ENCODE results near the gene DUSP19.

The DUSP19 gene

DNA sequence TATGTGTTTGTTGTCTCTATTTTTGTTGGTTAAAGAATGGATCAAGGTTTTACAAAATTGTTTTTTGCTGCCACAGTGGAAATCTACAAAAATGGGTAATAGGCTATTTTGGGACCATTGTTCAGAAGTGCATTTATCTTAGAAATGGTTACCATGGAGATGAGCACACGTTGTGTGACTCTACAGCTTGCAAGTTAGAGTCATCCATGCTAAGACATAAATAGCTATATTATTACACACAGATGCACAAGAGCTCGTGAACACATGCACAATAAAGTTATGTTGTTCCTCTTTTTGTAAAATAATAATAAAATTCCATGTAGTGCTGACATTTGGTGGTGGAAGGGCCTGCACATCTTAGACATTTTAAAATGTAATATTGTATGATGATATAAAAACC lies 15.5 kb upstream of the DUSP19 start:
- DNase-seq (ENCODE audit: low read depth in 2 of 2): no peak

DNA sequence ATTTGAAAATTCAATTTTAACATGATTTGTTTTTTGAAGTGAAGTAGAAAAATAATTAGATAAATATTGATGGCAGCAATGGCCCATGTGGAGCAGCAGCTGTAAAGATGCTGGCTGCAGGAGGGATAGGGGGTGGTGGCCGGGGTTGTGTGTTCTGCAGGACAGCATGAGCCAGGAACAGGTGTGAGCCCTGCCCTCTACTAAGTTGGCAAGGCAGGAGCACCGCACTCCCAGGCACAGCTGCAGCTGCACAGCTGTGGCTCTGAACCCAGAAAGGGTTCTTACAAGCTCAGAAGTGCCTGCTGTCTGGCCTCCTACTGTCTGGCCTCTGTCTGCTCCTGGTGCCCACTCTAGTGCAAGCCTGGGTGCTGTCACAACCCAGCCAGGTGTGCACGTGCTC lies 10.0 kb upstream of the DUSP19 start:
- DNase-seq (ENCODE audit: low read depth in 2 of 2): no peak

DNA sequence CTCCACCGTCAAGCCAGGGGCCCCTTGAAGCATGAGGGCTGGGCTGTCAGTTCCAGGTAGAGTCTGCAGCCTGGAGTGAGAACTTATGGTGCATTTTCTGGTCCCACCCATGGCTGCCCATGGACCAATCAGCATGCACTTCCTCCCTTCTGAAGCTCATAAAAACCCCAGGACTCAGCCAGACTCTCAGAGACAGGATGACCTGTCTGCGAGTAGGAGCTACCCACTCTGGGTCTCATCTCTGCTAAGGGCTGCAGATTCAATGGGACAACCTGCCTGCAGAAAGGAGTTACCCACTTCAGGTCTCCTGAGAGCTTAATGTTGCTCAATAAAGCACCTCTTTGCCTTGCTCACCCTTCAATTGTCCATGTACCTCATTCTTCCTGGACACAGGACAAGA lies 9.4 kb upstream of the DUSP19 start:
- DNase-seq (ENCODE audit: low read depth in 2 of 2): no peak

DNA sequence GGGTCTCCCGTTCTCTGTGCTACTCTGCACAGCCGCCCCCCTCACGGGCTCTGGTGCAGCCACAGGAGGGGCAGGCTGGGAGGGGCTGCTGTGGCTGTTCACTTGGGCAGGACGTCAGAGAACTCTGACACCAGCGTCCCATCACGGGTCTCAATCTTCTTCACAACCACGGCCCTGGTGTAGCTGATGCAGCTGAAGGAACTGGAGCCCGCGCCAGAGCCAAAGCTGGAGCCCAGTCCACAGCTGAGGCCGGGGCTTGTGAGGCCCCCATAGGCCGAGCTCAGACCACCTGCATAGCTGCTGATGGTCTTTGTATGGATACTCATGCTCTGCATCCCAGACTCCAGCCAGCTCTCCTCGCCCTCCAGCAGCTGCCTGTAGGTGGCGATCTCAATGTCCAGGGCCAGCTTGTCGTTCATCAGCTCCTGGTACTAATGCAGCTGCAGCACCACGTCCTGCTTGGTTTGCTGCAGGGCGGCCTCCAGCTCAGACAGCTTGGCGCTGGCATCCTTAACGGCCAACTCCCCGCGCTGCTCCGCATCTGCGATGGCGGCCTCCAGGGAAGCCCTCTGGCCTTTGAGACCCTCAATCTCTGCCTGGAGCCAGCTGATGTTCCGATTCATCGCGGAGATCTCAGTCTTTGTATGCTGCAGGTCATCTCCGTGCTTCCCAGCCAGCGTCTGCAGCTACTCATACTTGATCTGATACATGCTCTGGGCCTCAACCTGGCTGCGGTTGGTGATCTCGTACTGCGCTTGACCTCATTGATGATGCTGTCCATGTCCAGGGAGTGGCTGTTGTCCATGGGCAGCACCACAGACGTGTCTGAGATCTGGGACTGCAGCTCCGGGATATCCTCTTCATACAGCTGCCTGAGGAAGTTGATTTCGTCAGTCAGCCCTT lies 7.4 kb upstream of the DUSP19 start:
- DNase-seq (ENCODE audit: low read depth in 2 of 2): no peak

DNA sequence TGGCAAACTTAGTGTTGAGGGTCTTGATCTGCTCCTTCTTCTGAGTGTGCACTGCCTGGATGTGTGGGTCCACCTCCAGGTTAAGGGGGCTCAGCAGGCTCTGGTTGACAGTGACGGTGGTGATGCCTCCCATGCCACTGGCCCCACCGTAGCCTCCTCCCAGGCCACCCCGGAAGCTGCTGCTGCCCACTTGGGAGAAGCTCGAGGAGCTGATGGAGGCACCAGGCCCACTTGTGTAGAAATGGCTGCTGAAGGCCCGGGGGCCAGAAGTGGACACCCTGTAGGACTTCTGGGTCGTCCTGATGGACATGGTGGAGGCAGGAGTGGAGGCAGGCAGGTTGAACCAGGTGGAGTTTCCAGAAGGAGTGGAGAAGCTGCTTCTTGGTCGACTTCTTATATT lies 6.4 kb upstream of the DUSP19 start:
- no peak for DNase-seq (ENCODE audit: low read depth in 2 of 2)

DNA sequence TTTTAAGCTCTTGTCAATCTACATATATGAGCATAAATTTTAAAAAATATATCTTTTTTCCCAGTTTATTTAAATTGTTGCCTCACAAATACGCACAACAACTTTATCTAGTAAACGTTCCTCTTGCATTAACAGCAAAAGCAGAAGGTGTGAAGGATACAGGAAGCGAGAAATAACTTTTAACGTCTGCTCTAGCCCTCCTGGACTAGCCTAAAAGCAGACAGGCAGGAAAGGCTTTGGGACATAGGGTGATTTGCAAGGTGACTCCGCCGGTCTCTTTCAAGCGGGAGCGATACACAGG lies 434 bp upstream of the DUSP19 start:
- DNase-seq (ENCODE audit: low read depth in 2 of 2): no peak

DNA sequence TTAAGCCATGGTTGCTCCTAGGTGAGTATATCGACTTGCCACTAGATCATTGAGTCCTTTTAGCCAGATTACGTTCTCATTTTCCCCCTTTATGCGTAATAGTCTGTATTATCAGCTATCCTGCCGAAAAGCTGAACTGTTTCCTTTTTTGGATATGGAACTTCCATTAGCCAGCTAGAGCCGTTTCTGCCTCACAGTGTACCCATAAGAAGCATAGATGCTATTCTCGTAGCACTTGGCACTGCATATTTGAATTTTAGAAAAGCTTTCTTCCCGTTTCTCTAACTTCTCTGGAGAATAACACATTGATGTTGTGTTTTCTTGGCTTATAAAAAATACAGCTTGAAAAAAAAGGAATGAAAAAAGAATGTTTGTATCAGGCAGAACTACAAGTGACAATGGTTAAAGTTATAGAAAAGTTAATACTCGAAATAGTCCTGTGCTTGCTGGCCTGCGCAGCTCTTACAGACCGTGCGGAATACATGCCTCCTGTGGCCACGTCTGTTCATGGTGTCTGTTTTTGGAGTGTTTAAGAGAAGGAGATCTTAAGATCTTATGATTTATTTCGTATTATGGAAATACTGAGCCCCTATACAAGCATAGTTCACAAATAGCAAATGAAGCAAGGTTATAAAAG lies 710 bp downstream of the DUSP19 start:
- DNase-seq (ENCODE audit: low read depth in 2 of 2): no peak

DNA sequence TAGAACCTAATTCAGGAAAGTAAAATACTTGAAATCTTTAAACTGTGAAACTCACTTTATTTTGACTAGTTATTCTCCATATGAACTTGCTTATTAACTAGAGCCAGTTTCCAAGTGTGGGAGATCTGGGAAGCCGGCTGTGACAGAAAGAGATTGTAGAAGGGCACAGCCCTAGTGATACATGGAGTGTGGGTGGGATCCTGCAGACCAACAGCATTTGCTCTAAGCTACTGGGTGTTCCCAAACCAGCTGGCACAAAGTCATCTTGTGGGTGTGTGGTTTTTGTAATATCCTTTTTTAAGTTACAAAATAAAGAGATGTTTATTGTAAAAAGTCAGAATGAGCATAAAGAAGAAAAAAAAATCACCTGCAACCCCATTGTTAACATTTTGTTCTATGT lies 3.4 kb downstream of the DUSP19 start:
- no peak for DNase-seq (ENCODE audit: low read depth in 2 of 2)

DNA sequence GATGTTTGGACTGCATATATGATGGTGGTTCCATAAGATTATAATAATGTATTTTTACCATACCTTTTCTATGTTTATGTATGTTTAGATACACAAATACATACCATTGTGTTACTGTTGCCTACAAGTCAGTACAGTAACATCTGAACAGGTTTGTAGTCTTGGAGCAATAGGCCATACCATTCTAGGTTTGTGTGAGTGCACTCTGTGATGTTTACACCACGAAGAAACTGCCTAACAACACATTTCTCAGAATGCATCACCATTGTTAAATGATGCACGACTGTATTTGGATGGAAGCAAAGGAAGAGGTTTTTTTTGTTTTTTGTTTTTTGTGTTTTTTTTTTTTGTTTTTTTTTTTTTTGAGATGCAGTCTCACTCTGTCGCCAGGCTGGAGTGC lies 9.5 kb downstream of the DUSP19 start:
- no peak for DNase-seq (ENCODE audit: low read depth in 2 of 2)

DNA sequence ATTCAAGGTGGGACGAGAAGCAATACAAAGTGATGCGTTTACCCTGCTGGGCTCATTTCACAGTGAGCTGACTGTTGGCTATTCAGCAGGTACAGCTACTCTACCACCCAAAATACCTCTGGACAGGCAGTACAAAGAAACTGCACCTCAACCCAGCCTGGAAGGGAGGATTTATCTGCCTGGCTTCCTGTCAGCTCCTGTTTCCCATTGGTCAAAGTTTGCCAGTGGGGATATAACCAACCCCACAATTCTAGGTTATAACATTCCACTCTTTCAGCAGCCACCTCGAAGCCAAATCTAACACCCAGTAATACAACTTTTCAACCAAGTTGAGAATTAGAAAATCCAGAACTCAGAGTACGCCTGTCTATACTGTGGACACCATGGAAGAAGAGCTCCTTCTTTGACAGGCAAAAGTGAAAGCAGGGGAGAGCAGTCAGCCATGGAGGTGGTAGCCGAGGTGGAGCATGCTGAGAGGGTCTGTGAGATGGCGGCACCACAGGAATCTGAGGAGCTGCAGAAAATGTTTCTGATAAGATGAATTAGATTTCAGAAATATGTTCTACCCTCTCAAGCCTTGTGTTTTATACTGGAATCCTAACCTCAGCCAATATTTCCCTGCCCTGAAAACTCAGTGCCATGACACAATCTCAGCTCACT lies 10.8 kb downstream of the DUSP19 start:
- DNase-seq (ENCODE audit: low read depth in 2 of 2): no peak

DNA sequence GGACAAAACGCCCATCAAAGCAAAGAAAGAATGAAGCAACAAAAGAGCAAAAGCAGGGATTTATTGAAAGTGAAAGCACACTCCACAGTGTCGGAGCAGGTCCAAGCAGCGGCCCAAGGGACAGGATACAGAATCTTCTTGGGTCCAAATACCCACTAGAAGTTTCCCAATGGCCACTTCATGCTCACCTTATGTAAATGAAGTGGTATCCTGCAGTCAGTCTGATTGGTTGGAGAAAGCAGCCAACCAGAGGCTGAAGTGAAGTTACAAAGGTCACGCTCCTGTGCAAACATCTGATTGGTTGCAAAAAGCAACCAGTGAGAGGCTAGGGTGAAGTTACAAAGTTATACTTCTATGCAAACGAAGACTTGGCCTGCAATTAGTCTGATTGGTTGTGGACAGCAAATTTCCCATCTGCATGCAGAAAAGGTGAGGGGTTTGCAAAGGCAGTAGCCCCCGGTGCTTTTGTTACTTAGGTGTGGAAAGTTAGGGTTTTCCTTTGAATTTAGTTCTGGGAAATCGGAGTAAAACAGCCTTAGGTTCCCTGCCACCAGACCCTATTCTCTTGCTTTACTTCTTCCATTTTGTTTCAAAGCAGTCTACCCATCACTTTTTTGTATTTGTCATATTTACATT lies 12.9 kb downstream of the DUSP19 start:
- DNase-seq (ENCODE audit: low read depth in 2 of 2): no peak

DNA sequence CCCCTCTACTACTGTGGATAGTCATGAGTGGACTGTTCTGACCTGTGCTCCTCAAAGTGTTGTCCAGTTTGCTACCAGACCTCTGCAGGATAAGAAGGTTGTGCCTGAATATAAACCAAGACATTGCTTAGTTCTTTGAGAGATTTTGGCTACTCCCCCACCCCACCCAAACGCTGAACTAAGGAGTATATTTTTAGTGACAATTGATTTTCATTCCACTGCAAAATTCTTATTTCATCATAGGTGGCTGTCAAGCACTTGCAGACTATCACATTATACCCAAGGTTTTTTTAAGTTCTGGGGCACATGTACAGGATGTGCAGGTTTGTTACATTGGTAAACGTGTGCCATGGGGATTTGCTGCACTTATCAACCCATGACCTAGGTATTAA lies 13.4 kb downstream of the DUSP19 start:
- DNase-seq (ENCODE audit: low read depth in 2 of 2): no peak

DNA sequence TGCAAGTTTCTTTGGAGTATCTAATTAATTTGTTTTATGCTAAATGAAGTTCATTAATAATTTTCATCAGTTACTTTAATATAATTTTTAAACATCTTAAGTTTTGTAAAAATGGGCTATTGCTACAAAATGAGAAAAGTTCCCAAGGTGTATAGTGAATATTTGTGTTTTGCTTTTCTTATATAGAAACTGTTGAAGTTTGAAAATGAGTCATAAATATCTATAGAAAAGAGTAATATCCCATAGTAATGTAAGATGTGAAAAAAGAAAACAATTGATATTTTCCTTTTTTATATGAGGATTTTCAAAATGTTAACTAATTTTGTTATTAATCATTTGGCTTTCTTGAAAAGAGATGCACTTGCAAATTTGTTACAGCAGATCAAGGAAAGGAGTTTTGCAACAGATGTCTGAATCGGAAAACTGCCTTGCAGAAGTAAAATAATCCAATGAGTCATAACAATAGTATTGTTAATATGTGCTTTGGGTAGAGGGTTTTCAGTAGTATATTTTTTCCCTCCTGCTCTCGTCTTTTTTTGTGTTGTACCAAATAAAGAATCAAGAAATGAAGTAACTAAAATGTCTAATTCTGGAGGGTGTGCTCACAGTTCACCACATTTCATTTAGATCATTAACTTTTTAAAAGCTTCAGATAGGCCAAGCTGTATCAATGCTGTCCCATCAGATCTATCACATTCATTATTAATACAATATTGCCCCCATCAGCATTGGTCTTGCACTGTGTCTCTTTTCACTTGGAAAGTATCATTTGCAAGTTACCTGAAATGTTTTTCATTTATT lies 15.5 kb downstream of the DUSP19 start:
- no peak for DNase-seq (ENCODE audit: low read depth in 2 of 2)

DNA sequence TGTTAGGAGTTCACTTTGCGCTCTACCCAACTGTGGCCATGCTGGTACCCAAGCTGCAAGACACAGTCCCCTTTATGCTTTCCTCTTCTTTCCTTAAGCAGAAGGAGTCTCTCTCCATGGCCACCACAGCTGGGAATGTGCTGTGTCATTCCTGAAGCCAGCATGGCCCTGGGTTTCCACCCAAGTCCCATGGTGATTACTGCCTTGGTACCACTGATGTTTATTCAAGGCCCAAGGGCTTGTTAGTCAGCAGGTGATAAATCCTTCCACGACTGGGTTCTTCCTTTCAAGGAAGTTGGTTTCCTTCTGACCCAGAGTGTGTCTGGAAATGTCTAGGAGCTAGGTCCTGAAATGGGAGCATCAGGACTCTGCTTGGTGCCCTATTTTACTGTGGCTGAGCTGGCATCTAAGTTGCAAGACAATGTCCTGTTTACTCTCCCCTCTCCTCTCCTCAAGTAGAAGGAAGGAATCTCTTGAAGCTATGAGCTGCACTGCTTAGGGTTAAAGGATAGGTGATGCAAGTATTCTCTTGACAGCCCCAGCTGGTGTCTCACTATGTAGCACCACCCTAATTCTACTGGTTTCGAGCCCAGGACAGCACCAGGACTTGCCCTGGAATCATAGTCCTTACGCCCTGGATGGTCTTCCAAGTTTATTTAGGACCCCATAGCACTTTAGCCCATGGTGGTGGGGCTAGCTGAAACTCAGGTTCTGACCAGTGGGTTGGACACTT lies 27.0 kb downstream of the DUSP19 start:
- DNase-seq (ENCODE audit: low read depth in 2 of 2): no peak

DNA sequence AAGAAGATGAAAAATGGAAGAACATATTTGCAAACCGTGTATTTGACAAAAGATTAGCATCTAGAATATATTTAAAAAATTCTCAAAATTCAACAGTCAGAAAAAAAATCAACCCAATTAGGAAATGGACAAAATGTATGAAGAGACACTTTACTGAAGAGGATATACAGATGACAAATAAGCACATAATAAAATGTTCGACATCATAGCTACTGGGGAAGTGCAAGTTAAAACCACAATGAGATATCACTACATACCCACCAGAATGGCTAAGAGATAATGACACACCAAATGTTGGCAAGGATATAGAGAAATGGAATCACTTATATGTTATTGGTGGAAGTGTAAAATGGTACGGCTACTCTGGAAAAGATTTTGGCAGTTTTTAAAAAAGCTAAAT lies 34.0 kb downstream of the DUSP19 start:
- DNase-seq (ENCODE audit: low read depth in 2 of 2): no peak

DNA sequence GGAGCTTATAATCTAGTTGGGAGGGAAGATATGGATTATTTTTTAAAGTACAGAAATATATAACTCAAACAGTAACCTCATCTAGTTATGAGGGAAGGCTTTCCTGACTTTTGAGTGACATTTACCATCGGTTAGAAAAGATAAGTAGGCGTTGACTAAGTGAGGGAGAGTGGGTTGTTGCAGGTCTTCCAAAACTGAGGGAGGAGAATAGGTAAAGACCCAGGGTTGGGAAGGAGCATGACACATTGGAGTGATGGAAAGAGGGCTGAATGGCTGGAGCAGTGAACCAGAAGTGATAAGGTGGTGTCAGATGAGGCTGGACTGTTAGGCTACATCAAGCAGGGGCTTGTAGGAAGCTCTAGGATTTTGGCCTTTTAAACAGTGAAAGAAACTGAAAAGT lies 35.1 kb downstream of the DUSP19 start:
- DNase-seq (ENCODE audit: low read depth in 2 of 2): no peak

DNA sequence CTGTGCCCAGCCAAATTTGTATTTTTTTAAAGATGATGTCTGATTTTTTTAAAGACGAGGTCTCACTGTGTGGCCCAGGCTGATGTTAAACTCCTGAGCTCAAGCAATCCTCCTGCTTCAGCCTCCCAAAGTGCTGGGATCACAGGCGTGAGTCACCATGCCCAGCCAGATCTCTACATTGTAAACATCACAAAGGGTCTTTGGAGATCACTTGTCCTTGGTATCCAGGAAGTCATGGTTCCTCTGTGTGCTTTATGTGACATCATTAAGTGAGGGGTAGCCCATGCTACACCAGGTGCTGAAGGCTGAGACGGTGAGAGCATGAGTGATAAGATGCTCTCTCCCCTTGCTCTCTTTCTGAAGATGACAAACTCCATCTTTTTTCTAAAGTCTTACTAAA lies 38.7 kb downstream of the DUSP19 start:
- no peak for DNase-seq (ENCODE audit: low read depth in 2 of 2)

DNA sequence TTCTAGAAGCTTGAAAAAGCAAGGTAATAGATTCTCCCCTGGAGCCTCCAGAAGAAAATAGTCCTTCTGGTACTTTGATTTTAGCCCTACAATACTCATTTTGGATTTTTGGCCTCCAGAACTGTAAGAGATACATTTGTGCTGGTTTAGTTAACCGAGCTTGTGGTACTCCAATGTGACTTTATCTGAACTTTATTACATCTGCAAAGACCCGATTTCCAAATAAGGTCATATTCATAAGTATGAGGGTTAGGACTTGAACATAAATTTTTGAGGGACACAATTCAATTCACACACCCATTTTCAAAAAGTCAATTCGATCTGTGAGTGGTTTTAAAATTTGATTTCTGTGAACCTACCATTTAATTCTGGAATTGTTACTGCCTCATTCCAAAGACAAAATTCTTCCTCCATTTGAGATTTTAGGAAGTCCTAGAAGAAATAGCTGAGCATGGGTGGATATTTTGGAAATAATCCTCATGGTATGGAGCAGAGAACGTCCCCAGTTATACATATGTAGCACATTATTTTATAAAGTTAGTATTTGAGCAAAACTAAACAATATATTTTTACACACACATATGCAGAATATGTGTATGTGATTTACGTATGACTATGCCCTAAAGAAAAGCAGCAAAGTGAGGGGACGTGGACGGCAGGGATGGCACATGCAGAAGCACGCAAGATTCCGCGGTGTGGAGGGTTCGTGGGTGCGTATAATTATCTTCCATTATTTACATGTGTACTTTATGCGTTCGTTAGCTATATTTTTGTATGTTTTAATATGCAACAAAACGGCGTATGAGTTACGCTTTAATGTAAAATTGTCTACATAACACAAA lies 44.8 kb downstream of the DUSP19 start:
- no peak for DNase-seq (ENCODE audit: low read depth in 2 of 2)

DNA sequence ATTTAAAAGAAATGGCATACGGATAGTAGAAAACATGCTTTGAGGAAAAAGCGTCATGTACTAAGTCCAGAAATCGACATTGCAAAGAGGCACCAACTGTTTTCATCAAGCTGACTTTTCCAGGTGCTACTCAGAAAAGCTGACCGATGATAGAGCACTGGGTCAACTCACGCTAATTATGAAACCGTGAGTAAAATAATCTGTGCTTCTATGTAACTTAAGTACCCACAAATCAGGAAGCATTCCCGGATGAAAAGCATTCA lies 45.3 kb downstream of the DUSP19 start:
- no peak for DNase-seq (ENCODE audit: low read depth in 2 of 2)

DNA sequence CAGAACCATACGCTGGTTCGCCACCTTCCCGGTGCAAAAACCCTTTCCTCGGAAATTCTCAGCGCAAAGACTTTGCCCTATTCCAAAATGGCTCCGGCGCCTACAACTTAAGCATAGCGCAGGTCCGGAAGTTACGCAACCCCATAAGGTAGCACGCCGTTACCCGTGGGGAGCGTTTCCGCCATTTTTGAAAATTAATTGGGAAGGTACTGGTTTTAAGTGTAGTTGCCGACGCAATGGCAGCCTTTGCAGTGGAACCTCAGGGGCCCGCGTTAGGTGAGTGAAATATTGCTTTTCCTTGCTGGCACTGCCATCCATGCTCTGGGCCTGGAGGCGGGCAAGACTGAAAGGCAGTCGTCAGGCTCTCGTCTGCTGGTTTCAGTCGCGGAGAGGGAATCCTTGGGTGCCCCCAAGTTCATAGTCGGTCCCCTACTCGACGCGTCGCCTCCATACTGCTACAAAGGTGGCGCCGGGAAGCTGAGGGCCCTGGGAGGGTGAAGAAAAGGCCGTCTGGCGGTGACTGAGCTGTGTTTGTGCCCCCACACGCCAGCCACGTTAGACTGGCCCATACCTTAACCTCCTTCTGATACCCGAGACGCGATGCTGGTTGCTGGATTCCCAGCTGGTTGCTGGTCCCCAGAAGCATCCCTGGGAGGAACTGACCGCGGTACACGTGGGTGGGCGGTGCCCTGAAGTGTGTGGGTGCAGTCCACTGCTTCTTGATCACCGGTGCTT lies 45.8 kb downstream of the DUSP19 start, which contains the start of gene NUP35:
Gene NUP35 (plus strand): TSS at position 222 of the 735 bp plus-strand sequence. CDS start 15 bp downstream, at position 237.
- peak; percentile 74 to 75 for DNase-seq (ENCODE audit: low read depth in 2 of 2)
